Stimulated activated CD4-positive, alpha-beta T cell treated with anti-CD3 and anti-CD28 coated beads, TNF-alpha, amount 100 ng/mL, for 48 hours (primary cell): ENCODE measurements around the gene AGAP2.

Source experiments
- DNase-seq, 3 donors: peaks; one replicate each; pipeline ENCODE4 v3.0.0-alpha.2; 2020; ENCODE audit warnings: low read depth in 3 of 3

The AGAP2 gene

GRCh38 chr12:57736741-57737466 lies 1.6 kb downstream of the AGAP2 start:
- DNase-seq, result no peak

GRCh38 chr12:57735952-57736740 lies 2.4 kb downstream of the AGAP2 start:
- no peak for DNase-seq

GRCh38 chr12:57735198-57735855 lies 3.2 kb downstream of the AGAP2 start:
- DNase-seq, result no peak

- DNase-seq, result no peak
Observed at GRCh38 chr12:57734591-57734990, 4.0 kb downstream of the AGAP2 start.

- no peak for DNase-seq
Observed at GRCh38 chr12:57733928-57734327, 4.6 kb downstream of the AGAP2 start.

GRCh38 chr12:57732726-57733593 lies 5.6 kb downstream of the AGAP2 start:
- DNase-seq, result no peak

- no peak for DNase-seq
Observed at GRCh38 chr12:57732270-57732669, 6.3 kb downstream of the AGAP2 start.

- DNase-seq, result no peak
Observed at GRCh38 chr12:57731411-57732080, 7.0 kb downstream of the AGAP2 start.

GRCh38 chr12:57730336-57731067 lies 8.0 kb downstream of the AGAP2 start:
- DNase-seq, result no peak

GRCh38 chr12:57729321-57729844 lies 9.2 kb downstream of the AGAP2 start:
- no peak for DNase-seq

GRCh38 chr12:57727758-57728395 lies 10.7 kb downstream of the AGAP2 start:
- DNase-seq, result no peak

GRCh38 chr12:57726884-57727757 lies 11.4 kb downstream of the AGAP2 start:
- no peak for DNase-seq

GRCh38 chr12:57726151-57726883 lies 12.2 kb downstream of the AGAP2 start:
- no peak for DNase-seq

GRCh38 chr12:57725851-57726150 lies 12.7 kb downstream of the AGAP2 start:
- no peak for DNase-seq

GRCh38 chr12:57724936-57725740 lies 13.4 kb downstream of the AGAP2 start:
- DNase-seq, result no peak

- no peak for DNase-seq
Observed at GRCh38 chr12:57724003-57724935, 14.3 kb downstream of the AGAP2 start.
